ENCODE data around the gene IER5. TPM values are rescaled to one million over a fixed set of nuclear protein-coding genes. Genes with fewer than 3 reads are reported as not detected.
"Not testable (repeated sequence)": the region's sequence is repeated elsewhere in the genome, so short reads cannot be mapped to it uniquely, and the experiment has no call there.

The IER5 gene
- total RNA-seq: 41.2 TPM

GRCh38 chr1:181088079-181089016 is at the start of gene IER5:
IER5 (plus strand) TSS chr1:181088700; CDS start chr1:181088903, 203 bp downstream.
- peak; percentile 93 to 99 (median 97) for DNase-seq (ENCODE audit: low read depth in 2 of 3, low spot score in 2 of 3)

DNA sequence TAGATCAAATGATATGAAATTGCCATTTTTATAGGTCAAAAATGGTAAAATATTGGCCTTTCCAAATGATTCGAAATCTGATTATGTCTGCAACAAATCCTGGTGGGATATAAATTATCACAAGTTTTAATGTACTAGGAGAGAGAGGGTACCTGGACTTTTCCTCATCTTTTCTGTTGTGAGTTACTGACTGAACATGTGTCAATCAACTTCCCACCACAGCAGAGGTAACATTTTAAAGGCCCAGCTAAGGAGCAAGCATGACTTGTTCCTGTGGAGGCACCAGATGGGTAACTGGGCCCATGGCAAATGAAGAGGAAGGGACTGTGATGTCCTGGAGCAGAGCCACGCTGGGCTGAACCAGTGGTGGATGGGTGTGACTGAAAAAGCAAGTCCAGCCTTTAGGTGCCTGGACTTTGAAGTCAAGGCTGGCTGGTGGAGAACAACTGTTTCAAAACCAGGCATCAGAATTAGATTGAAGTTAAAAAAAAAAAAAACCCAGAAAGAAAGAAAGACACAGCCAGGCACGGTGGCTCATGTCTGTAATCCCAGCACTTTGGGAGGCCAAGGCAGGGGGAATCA is 48.1 kb upstream of the IER5 start:
- no peak for DNase-seq (ENCODE audit: low read depth in 2 of 3, low spot score in 2 of 3)

DNA sequence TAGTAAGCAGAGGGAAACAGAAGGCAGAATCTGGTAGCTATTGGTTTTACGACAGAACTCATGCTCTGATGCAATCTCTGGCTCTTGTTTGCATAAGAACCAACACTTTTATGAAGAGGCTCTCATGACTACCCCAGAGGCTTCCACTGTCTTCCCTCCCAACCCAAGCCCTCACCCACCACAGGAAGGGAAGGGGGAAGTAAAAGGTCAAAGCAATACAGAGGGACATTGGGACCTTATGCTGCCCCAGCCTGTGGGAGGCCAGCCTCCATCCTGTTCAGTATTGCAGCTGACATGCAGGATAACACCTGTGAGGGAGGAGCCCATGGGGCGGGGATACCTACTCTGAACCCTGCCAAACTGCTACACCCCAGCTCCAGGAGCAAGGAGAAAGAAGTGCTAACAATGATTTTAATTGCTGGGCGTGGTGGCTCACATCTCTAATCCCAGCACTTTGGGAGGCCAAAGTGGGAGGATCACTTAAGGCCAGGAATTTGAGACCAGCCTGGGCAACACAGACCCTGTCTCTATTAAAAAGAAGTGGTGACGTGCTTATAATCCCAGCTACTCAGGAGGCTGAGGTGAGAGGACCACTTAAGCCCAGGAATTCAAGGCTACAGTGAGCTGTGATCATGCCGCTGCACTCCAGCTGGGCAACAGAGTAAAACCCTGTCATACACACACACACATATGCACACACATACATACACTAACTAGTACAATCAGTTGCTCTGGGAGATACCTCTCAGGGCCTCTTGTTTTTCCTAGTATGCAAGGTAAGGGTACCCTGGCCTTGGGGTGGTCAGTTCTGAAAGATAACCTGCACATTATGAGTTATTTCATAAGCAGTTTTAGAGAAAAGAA is 45.2 kb upstream of the IER5 start:
- no peak for DNase-seq (ENCODE audit: low read depth in 2 of 3, low spot score in 2 of 3)

DNA sequence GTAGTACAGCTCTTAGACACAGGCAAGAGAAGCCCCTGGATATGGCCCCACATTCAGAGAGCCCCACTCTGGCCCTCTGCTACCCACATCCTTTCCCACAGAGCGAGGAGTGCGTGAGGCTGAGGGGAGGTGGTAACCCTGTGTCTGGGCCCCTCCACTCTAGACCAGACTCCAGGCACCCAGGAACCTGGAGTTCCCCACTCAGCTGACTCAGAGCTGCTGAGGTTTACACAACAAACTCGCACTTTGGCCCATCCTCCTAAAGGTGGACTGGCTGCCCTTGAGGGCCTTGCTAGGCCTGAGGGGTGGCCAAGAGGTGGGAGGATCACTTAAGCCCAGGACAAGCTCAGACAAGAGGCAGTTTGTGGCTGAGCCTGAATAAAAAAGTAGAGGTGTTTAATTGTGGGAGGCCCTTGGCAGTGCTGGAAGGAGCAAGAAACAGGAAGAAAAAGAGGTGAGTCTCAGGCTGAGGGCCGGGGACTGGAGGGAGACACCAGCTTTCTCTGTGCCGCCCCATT is 44.0 kb upstream of the IER5 start:
- no peak for DNase-seq (ENCODE audit: low read depth in 2 of 3, low spot score in 2 of 3)

DNA sequence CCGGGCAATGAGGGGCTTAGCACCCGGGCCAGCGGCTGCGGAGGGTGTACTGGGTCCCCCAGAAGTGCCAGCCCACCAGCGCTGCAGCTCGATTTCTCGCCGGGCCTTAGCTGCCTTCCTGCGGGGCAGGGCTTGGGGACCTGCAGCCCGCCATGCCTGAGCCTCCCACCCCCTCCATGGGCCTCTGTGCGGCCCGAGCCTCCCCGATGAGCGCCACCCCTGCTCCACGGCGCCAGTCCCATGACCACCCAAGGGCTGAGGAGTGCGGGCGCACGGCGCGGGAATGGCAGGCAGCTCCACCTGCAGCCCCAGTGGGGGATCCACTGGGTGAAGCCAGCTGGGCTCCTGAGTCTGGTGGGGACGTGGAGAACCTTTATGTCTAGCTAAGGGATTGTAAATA is 42.6 kb upstream of the IER5 start:
- DNase-seq (ENCODE audit: low read depth in 2 of 3, low spot score in 2 of 3): not testable (repeated sequence)

DNA sequence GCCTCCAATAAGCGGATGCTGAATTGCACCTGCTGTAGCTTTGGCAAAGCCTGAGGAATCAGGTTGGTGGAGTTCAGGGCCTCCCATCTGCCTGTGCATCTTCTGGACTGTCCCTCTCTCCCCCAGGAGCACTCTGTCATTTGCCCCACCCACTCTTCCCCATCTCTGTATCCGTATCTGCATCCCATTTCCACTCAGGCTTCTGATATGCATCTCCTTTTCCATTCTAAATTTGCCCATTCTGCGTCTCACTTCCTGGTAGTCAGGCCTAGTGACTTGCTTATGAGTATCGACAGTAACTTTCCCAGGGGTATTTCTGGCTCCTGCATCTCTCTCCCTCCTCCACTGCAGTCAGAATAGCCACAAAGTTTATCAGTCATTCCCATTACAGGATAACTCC is 39.1 kb upstream of the IER5 start:
- no peak for DNase-seq (ENCODE audit: low read depth in 2 of 3, low spot score in 2 of 3)

DNA sequence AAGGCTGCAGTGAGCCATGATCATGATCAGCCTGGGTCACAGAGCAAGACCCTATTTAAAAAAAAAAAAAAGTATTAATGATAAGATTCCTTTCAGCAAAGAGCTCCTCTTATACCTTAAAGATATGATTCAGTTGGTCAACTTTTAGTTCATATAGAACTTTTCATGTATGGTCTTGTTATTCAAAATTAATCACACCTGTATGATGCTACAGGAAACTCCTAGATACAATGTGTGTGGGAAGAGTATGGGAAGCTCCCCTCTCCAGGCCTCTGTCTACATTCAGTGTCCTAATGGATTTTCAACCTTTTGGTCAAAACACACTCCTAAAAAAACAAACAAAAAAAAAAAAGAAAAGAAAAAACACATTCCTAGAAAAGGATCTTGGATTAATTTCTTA is 37.6 kb upstream of the IER5 start:
- no peak for DNase-seq (ENCODE audit: low read depth in 2 of 3, low spot score in 2 of 3)

- DNase-seq (ENCODE audit: low read depth in 2 of 3, low spot score in 2 of 3): no peak
Observed at GRCh38 chr1:181056560-181056959, 31.9 kb upstream of the IER5 start.

GRCh38 chr1:181057079-181057478 is 31.4 kb upstream of the IER5 start:
- DNase-seq (ENCODE audit: low read depth in 2 of 3, low spot score in 2 of 3): no peak

DNA sequence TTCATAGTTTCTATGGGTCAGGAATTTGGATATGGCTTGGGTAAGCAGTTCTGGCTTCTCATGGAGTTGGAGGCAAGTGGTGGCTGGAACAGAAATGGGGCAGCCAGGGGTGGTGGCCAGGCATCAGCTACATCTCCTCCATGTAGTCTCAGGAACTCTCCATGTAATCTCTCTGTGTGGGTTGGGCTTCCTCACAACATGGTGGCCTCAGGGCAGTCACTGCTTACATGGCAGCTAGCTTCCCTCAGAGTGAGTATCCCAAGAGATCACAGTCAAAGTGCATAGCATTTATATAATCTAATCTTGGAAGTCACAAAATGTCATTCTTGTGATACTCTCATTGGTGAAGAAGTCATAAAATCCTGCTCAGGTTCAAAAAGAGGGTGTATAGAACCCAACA is 29.1 kb upstream of the IER5 start:
- no peak for DNase-seq (ENCODE audit: low read depth in 2 of 3, low spot score in 2 of 3)

GRCh38 chr1:181060066-181060465 is 28.4 kb upstream of the IER5 start:
- DNase-seq (ENCODE audit: low read depth in 2 of 3, low spot score in 2 of 3): no peak

DNA sequence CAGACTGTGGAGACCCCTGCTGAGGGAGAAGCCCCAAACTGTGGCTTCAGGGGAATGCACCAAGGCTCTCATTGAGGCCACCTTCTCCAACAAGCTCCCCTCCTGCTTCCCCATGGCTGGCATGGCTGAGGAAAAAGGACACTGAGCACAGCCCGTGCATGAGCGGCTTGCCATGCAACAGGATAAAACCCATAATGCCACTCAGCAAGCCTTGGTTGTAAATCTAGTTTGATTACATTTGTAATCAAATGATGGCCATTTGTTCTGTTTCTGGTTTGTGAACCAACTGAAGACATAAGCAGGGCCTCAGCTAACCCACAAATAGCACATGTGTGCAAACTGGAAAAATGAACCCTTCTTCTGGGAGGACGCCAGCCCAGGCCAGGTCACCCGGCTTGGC is 27.6 kb upstream of the IER5 start:
- DNase-seq (ENCODE audit: low read depth in 2 of 3, low spot score in 2 of 3): not testable (repeated sequence)

DNA sequence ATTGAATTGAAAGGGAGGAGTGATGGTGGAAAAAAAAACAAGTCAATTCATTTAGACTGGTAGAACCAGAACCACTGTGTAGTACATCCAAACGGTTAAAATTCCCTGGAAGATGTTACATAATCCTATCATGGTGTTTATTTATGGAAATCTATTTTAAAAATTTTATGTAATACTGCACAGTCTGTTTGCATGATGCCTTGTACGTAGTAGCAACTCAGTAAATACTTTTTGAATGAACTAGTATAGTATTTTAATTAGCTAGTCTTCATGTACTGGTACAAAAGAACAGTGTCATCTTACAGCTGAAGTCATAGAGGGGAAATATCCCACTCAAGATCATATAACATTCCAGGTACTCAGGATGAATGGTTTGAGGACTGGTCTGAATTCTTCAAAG is 27.0 kb upstream of the IER5 start:
- DNase-seq (ENCODE audit: low read depth in 2 of 3, low spot score in 2 of 3): no peak

GRCh38 chr1:181061891-181062835 is 26.3 kb upstream of the IER5 start:
- peak in 1 of 3 donors; percentile 21 for DNase-seq (ENCODE audit: low read depth in 2 of 3, low spot score in 2 of 3)

- peak in 1 of 3 donors; percentile 52 for DNase-seq (ENCODE audit: low read depth in 2 of 3, low spot score in 2 of 3)
Observed at GRCh38 chr1:181062836-181063428, 25.6 kb upstream of the IER5 start.

DNA sequence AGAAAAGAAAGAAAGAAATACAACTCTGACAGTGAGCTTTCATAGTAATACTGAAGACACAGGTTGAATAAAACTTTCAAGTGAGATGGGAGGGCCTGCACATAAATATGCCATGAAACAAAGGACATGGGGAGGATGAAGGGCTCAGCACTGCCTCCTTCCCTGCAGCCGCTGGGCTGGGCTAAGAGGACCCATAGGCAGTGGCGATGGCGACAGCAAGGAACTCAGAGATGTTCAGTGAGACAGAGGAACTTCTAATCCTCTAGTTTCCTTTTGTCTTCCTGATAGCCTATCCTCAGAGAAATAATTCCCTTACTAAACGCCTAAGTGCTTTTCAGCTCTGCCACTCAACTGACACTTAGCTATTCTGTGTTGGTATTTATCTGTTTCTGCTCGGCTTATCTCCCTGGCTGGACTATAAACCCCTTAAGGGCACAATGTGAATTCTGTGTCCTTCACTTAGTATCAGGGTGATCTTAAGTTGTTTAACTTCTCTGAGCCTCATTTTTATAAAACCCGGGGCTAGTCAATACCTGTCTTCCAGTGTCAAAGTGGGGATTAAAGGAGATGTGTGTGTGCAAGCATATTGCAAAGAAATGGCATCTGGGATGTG is 24.4 kb upstream of the IER5 start:
- DNase-seq (ENCODE audit: low read depth in 2 of 3, low spot score in 2 of 3): no peak

DNA sequence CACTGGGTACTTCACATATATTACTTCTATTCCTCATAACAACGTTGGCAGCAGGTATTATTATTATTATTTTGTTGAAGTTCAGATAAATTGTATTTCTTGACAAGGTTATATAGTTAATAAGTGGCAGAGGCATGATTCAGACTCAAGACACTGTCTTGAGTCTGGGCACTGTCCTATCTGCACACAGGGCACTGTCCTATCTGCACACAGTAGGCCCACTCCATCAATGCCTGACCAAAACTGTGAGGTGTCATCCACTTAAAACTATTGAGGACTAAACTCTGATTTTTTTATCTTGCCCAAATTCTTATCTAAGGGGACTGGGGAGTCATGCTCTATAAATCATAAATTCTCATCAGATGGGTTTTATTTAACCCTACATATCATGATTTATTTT is 23.8 kb upstream of the IER5 start:
- no peak for DNase-seq (ENCODE audit: low read depth in 2 of 3, low spot score in 2 of 3)

DNA sequence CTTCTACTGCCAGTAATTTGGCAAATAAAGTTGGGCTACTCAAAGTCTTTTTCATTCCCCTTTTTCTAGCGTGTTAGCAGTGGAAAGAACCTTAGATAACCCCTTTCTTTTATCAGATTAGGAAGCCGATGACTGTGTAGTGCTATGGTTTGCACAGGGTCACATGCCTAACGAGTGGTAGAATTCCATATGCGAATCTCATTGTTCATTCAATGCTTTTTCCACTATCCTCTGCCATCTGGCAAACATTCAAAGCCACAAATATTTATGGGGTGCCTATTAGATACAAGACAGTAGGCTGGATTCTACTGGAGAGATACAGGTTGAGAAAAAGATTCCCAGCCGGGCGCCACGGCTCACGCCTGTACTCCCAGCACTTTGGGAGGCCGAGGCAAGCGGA is 14.9 kb upstream of the IER5 start:
- DNase-seq (ENCODE audit: low read depth in 2 of 3, low spot score in 2 of 3): no peak

GRCh38 chr1:181075766-181076350 is 12.6 kb upstream of the IER5 start:
- no peak for DNase-seq (ENCODE audit: low read depth in 2 of 3, low spot score in 2 of 3)
